HepG2 (cell line): Measurements from ENCODE around the gene PRRT2. TPM values are rescaled to one million over a fixed set of nuclear protein-coding genes. Genes with fewer than 3 reads are reported as not detected.
A peak's percentile ranks its signal among the peaks of the same experiment; 100 is the strongest.

Experiments used
- BHLHE40 ChIP-seq: IDR thresholded peaks from 2 replicates; pipeline ENCODE4 v1.6.1; 2011; ENCODE audit warnings: low read length, improper control_type of control experiment
- BORCS8-MEF2B ChIP-seq: sonication (generic); formaldehyde crosslinking; IDR thresholded peaks from 2 replicates; pipeline ENCODE4 v1.8.0; 2022; ENCODE audit warnings: mild to moderate bottlenecking, missing genetic modification reagents
- CREM ChIP-seq, 2 experiments: sonication (generic) in 1 of 2; formaldehyde crosslinking in 1 of 2; IDR thresholded peaks; 2 replicates each; pipeline versions ENCODE4 v1.4.0 to v1.6.1; 2016 to 2020; ENCODE audit warnings: antibody characterized with exemption in 1 of 2, mild to moderate bottlenecking in 1 of 2, missing genetic modification reagents in 1 of 2
- DMAP1 ChIP-seq: IDR thresholded peaks from 2 replicates; pipeline ENCODE4 v1.6.1; 2016
- ESRRA ChIP-seq: sonication (generic); formaldehyde crosslinking; IDR thresholded peaks from 2 replicates; pipeline ENCODE4 v1.5.1; 2020; ENCODE audit warnings: mild to moderate bottlenecking, low read depth, missing genetic modification reagents
- FOXK2 ChIP-seq: fragments of 450-650 bp; IDR thresholded peaks from 2 replicates; pipeline ENCODE4 v1.6.1; 2016
- FOXP1 ChIP-seq, 2 experiments: fragments of 450-650 bp in 1 of 2; IDR thresholded peaks; 2 replicates each; pipeline ENCODE4 v1.6.1; 2017 to 2018; ENCODE audit warnings: antibody characterized with exemption in 1 of 2
- GATAD2A ChIP-seq: IDR thresholded peaks from 2 replicates; pipeline ENCODE4 v1.6.1; 2016
- KDM1A ChIP-seq: IDR thresholded peaks from 2 replicates; pipeline ENCODE4 v1.6.1; 2016; ENCODE audit warnings: missing compliant biosample characterization
- MAF1 ChIP-seq: sonication (generic); formaldehyde crosslinking; IDR thresholded peaks from 2 replicates; pipeline ENCODE4 v1.5.0; 2020; ENCODE audit warnings: missing genetic modification reagents, borderline replicate concordance
- MIER3 ChIP-seq: IDR thresholded peaks from 2 replicates; pipeline ENCODE4 v1.6.1; 2016; ENCODE audit warnings: missing compliant biosample characterization, borderline replicate concordance
- NR2C2 ChIP-seq: sonication (generic); formaldehyde crosslinking; IDR thresholded peaks from 2 replicates; pipeline ENCODE4 v1.4.0; 2020; ENCODE audit warnings: missing genetic modification reagents, mild to moderate bottlenecking, moderate library complexity, borderline replicate concordance
- ZEB1 ChIP-seq: IDR thresholded peaks from 2 replicates; pipeline ENCODE4 v1.6.1; 2012; ENCODE audit warnings: mild to moderate bottlenecking, low read depth, inconsistent platforms; ENCODE audit not compliant: insufficient replicate concordance
- ZMYM3 ChIP-seq: sonication (generic); formaldehyde crosslinking; IDR thresholded peaks from 2 replicates; pipeline ENCODE4 v1.5.1; 2020; ENCODE audit warnings: mild to moderate bottlenecking, missing genetic modification reagents
- ZNF138 ChIP-seq: sonication (generic); formaldehyde crosslinking; IDR thresholded peaks from 2 replicates; pipeline ENCODE4 v1.5.0; 2020; ENCODE audit warnings: mild to moderate bottlenecking, low read depth, missing genetic modification reagents
- ZNF382 ChIP-seq: sonication (generic); formaldehyde crosslinking; IDR thresholded peaks from 2 replicates; pipeline ENCODE4 v1.5.0; 2020; ENCODE audit warnings: missing genetic modification reagents, mild to moderate bottlenecking, borderline replicate concordance
- ZNF44 ChIP-seq: sonication (generic); formaldehyde crosslinking; IDR thresholded peaks from 2 replicates; pipeline ENCODE4 v1.5.1; 2020; ENCODE audit warnings: mild to moderate bottlenecking, missing genetic modification reagents
- ZNF563 ChIP-seq: sonication (generic); formaldehyde crosslinking; IDR thresholded peaks from 2 replicates; pipeline ENCODE4 v1.8.0; 2022; ENCODE audit warnings: mild to moderate bottlenecking, moderate library complexity, missing genetic modification reagents
- ZNF678 ChIP-seq: sonication (generic); formaldehyde crosslinking; IDR thresholded peaks from 2 replicates; pipeline ENCODE4 v1.4.0; 2020; ENCODE audit warnings: mild to moderate bottlenecking, missing genetic modification reagents
- polyA plus RNA-seq, 8 experiments: library from polyadenylated mRNA; depleted of rRNA in 3 of 8; stranded (reverse) in 7 of 8; unstranded in 1 of 8; fragments of >200 nt; fragmentation: Illumina TruSeq in 4 of 8; extraction: Trizol in 4 of 8; gene quantifications; 2 replicates each; pipeline versions ENCODE4 v1.2.1 to v1.2.3, GENCODE V29; 2011 to 2016; ENCODE audit warnings: low read depth in 4 of 8, missing spikeins in 1 of 8, mixed read lengths in 1 of 8; ENCODE audit not compliant: insufficient read depth in 1 of 8
- total RNA-seq, 5 experiments: library from RNA; depleted of rRNA; stranded (reverse); fragments of >200 nt; fragmentation: Illumina TruSeq; extraction: Trizol; gene quantifications; 2 replicates each; pipeline ENCODE4 v1.2.3, GENCODE V29; 2016; ENCODE audit warnings: low read depth in 1 of 5
- TF ChIP-seq, protein P1 (sequence below): sonication (generic); formaldehyde crosslinking; IDR thresholded peaks from 2 replicates; pipeline ENCODE4 v1.9.0; 2021; ENCODE audit warnings: missing genetic modification reagents, borderline replicate concordance
- TF ChIP-seq, protein P2 (sequence below): sonication (generic); formaldehyde crosslinking; IDR thresholded peaks from 2 replicates; pipeline ENCODE4 v1.4.0; 2020; ENCODE audit warnings: missing genetic modification reagents, borderline replicate concordance
- TF ChIP-seq, protein P3 (sequence below): sonication (generic); formaldehyde crosslinking; IDR thresholded peaks from 2 replicates; pipeline ENCODE4 v1.5.0; 2020; ENCODE audit warnings: mild to moderate bottlenecking, missing genetic modification reagents
- TF ChIP-seq, protein P4 (sequence below): sonication (generic); formaldehyde crosslinking; IDR thresholded peaks from 2 replicates; pipeline ENCODE4 v1.8.0; 2022; ENCODE audit warnings: missing genetic modification reagents, low read depth, mild to moderate bottlenecking, borderline replicate concordance

PRRT2 gene
- total and polyA plus RNA-seq, 2 of the 13 experiments (the other 11 are each of a cell fraction or from before 2014, with no cell fraction given) = 0.51 to 1.1 TPM

DNA sequence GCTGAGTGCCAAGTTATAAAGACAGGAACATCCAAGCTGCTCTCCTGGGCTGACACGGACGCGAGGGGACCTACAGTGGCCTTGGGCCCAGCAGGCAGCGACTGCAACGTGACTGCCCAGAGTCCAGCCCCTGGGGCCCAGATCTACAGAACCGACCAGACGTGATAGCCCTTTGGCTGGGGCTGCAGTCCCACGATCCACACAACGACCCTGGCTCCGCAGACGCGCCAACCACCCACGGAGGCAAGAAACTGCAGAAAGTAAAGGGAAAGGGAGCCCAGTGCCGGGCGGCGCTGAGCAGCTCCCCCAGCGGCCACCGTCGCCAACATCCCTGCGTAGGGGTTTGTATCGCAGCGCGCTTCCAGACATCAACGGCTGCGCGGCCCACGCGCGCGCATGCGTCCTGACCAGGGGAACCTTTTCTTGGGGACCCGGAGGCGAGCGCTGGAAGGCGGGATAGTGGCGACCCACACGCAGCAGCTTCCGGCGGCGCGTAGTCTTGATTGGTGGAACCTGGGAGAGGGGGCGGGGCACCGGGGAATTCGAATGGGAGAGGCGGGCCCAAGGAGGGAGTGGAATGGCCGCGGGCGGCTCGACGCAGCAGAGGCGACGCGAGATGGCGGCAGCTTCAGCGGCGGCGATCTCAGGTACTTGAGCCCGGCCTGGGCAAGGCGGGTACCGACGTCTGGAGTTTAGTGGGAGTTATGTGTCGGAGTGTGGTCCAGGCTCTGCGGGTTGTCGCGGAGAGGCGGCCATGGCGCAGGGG lies 21.6 kb upstream of the PRRT2 start, which contains the start of gene KIF22 (continued):
- TF ChIP-seq, protein P1, sequence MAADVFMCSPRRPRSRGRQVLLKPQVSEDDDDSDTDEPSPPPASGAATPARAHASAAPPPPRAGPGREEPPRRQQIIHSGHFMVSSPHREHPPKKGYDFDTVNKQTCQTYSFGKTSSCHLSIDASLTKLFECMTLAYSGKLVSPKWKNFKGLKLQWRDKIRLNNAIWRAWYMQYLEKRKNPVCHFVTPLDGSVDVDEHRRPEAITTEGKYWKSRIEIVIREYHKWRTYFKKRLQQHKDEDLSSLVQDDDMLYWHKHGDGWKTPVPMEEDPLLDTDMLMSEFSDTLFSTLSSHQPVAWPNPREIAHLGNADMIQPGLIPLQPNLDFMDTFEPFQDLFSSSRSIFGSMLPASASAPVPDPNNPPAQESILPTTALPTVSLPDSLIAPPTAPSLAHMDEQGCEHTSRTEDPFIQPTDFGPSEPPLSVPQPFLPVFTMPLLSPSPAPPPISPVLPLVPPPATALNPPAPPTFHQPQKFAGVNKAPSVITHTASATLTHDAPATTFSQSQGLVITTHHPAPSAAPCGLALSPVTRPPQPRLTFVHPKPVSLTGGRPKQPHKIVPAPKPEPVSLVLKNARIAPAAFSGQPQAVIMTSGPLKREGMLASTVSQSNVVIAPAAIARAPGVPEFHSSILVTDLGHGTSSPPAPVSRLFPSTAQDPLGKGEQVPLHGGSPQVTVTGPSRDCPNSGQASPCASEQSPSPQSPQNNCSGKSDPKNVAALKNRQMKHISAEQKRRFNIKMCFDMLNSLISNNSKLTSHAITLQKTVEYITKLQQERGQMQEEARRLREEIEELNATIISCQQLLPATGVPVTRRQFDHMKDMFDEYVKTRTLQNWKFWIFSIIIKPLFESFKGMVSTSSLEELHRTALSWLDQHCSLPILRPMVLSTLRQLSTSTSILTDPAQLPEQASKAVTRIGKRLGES (CRISPR knock-in tag) = peak; percentile 69; the same call in 1 of the 2 replicates
- TF ChIP-seq ESRRA (CRISPR knock-in tag) = peak; percentile 44; the same call in 1 of the 2 replicates
- peak; percentile 28; the same call in 1 of the 2 replicates for TF ChIP-seq ZNF44
- peak; percentile 57; the same call in 1 of the 2 replicates for TF ChIP-seq FOXK2
- TF ChIP-seq, protein P2, sequence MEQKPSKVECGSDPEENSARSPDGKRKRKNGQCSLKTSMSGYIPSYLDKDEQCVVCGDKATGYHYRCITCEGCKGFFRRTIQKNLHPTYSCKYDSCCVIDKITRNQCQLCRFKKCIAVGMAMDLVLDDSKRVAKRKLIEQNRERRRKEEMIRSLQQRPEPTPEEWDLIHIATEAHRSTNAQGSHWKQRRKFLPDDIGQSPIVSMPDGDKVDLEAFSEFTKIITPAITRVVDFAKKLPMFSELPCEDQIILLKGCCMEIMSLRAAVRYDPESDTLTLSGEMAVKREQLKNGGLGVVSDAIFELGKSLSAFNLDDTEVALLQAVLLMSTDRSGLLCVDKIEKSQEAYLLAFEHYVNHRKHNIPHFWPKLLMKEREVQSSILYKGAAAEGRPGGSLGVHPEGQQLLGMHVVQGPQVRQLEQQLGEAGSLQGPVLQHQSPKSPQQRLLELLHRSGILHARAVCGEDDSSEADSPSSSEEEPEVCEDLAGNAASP (CRISPR knock-in tag) = no peak; the same call in 1 of the 2 replicates
- TF ChIP-seq ZNF382 (CRISPR knock-in tag) = no peak
- TF ChIP-seq ZNF138 = 0 out of 2 replicates have a peak, but pooled peaks have one; percentile 85
- TF ChIP-seq KDM1A (CRISPR knock-in tag) = peak; percentile 71; the same call in 1 of the 2 replicates
- TF ChIP-seq, protein P3, sequence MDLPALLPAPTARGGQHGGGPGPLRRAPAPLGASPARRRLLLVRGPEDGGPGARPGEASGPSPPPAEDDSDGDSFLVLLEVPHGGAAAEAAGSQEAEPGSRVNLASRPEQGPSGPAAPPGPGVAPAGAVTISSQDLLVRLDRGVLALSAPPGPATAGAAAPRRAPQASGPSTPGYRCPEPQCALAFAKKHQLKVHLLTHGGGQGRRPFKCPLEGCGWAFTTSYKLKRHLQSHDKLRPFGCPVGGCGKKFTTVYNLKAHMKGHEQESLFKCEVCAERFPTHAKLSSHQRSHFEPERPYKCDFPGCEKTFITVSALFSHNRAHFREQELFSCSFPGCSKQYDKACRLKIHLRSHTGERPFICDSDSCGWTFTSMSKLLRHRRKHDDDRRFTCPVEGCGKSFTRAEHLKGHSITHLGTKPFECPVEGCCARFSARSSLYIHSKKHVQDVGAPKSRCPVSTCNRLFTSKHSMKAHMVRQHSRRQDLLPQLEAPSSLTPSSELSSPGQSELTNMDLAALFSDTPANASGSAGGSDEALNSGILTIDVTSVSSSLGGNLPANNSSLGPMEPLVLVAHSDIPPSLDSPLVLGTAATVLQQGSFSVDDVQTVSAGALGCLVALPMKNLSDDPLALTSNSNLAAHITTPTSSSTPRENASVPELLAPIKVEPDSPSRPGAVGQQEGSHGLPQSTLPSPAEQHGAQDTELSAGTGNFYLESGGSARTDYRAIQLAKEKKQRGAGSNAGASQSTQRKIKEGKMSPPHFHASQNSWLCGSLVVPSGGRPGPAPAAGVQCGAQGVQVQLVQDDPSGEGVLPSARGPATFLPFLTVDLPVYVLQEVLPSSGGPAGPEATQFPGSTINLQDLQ (CRISPR knock-in tag) = peak; percentile 72; the same call in 1 of the 2 replicates
- TF ChIP-seq MAF1 (CRISPR knock-in tag) = peak; percentile 90
- no peak; the same call in 1 of the 2 replicates for TF ChIP-seq ZNF563 (CRISPR knock-in tag)
- TF ChIP-seq ZEB1 = no peak
- TF ChIP-seq BORCS8-MEF2B = peak; percentile 95
- no peak; the same call in 1 of the 2 replicates for TF ChIP-seq ZNF678
- peak; percentile 89 for TF ChIP-seq ZMYM3 (CRISPR knock-in tag)
- TF ChIP-seq, protein P4, sequence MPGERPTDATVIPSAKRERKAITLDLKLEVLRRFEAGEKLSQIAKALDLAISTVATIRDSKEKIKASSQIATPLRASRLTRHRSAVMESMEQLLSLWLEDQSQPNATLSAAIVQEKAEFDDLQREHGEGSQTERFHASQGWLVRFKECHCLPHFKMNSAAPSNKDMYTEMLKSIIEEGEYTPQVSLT (CRISPR knock-in tag) = no peak
- no peak for TF ChIP-seq FOXP1 (IDR thresholded peaks at IDR 0.05)
- peak; percentile 28; the same call in 1 of the 2 replicates for TF ChIP-seq FOXP1 (CRISPR knock-in tag; IDR thresholded peaks at IDR 0.05)
- peak; percentile 93 for TF ChIP-seq NR2C2 (CRISPR knock-in tag)
- TF ChIP-seq BHLHE40 = peak; percentile 60; the same call in 1 of the 2 replicates
- TF ChIP-seq MIER3 (CRISPR knock-in tag) = peak; percentile 72
- TF ChIP-seq DMAP1 (CRISPR knock-in tag) = peak; percentile 95
- TF ChIP-seq GATAD2A (CRISPR knock-in tag) = peak; percentile 76
- TF ChIP-seq CREM (IDR thresholded peaks at IDR 0.05) = peak; percentile 78
- TF ChIP-seq CREM (CRISPR knock-in tag; IDR thresholded peaks at IDR 0.05) = peak; percentile 27; the same call in 1 of the 2 replicates
